ENCODE data around the gene TEC.

DNA sequence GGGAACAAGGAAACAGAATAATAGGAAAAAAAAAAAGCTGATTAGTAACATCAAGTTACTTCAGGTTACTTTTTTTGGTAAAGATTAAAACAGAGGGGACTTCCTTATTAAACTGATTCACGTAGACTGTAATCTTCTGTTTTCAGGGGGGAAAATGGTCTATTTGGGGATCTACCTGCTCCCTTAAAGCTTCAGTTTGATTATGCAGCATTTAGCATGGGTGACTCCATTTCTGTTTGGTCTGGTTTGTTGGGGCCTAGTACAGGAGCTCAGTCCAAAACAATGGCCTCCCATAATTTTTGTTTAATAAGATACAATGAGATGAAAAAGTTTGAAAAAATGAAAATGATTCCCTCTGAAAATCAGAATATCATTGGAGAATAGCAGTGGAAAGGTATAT lies 34.6 kb downstream of the TEC start:
- TF ChIP-seq TCF7L2 (IDR thresholded peaks at IDR 0.05; ENCODE audit: low read depth, low read length) (no peak), POLR2AphosphoS5 (IDR thresholded peaks at IDR 0.05; ENCODE audit: low read depth, low read length) (no peak)

Data from Panc1 (cell line).